GM12878 (cell line): ENCODE results near the gene NCBP2. TPM values are rescaled to one million over a fixed set of nuclear protein-coding genes. Genes with fewer than 3 reads are reported as not detected.

ENCODE experiments used
- ATAC-seq: fragments of 200-7000 bp; cut with Tn5 transposase; 3 replicates; pipeline ENCODE4 v1.9.1; 2020; ENCODE audit warnings: mild to moderate bottlenecking, moderate library complexity
- BruUV-seq: library from RNA; stranded (reverse); fragments of 400-500 nt; replicated peaks from 2 replicates; lab custom pipeline; 2021; lab: Mats Ljungman, UMichigan
- CTCF ChIA-PET: fragments of 300-600 bp; sonication (Branson Sonifier 250); formaldehyde crosslinking; extraction: SDS; loops from one replicate; lab custom pipeline; 2021; ENCODE audit warnings: inconsistent platforms; lab: Yijun Ruan, JAX
- POLR2A ChIA-PET: fragments of 350-600 bp; formaldehyde crosslinking; extraction: SDS; loops from one replicate; lab custom pipeline; 2021; ENCODE audit warnings: inconsistent platforms; lab: Charles Lee
- RAD21 ChIA-PET: fragments of 300-600 bp; sonication (Branson Sonifier 250); formaldehyde crosslinking; loops from one replicate; lab custom pipeline; 2023; ENCODE audit warnings: antibody characterized with exemption; ENCODE audit not compliant: unreplicated experiment; lab: Charles Lee
- SMC1A ChIA-PET: fragments of 300-600 bp; sonication (Branson Sonifier 250); formaldehyde crosslinking; loops from one replicate; lab custom pipeline; 2023; ENCODE audit not compliant: unreplicated experiment, uncharacterized antibody; lab: Charles Lee
- DNase-seq: peaks from one replicate; pipeline ENCODE4 v3.0.0-alpha.2; 2011; ENCODE audit warnings: low read depth, low spot score
- FAIRE-seq: peaks from 3 replicates; lab custom pipeline; 2011; peaks lifted over from hg19 to GRCh38; lab: Jason Lieb, UNC
- H2AFZ ChIP-seq: 2 replicates; pipeline ENCODE4 v1.6.0; 2011; ENCODE audit warnings: low read depth, low read length, control low read depth; ENCODE audit not compliant: control insufficient read depth
- H3K27ac ChIP-seq: 2 replicates; pipeline ENCODE4 v1.5.1; 2011; ENCODE audit warnings: control low read depth; ENCODE audit not compliant: control insufficient read depth, insufficient read depth
- H3K27me3 ChIP-seq, 2 experiments: replicated peaks in 1 of 2; 2 replicates each; pipeline versions ENCODE4 v1.6.0 to v1.6.1; 2011; ENCODE audit warnings: low read length in 1 of 2; ENCODE audit not compliant: control insufficient read depth in 2 of 2, insufficient read depth in 2 of 2
- H3K36me3 ChIP-seq, 2 experiments: 2 replicates each; pipeline ENCODE4 v1.5.1; 2011; ENCODE audit warnings: low read length in 1 of 2; ENCODE audit not compliant: control insufficient read depth in 2 of 2, insufficient read depth in 2 of 2
- H3K4me1 ChIP-seq: 2 replicates; pipeline ENCODE4 v1.6.1; 2011; ENCODE audit warnings: mild to moderate bottlenecking, low read length, moderate library complexity, mixed read lengths; ENCODE audit not compliant: control insufficient read depth, insufficient read depth
- H3K4me2 ChIP-seq: 2 replicates; pipeline ENCODE4 v1.6.0; 2011; ENCODE audit warnings: control low read depth; ENCODE audit not compliant: control insufficient read depth, insufficient read depth
- H3K4me3 ChIP-seq: fragments of 200-600 bp; sonication (generic); 2 replicates; pipeline ENCODE4 v1.5.1; 2016
- H3K79me2 ChIP-seq: 2 replicates; pipeline ENCODE4 v1.6.0; 2011; ENCODE audit warnings: low read length; ENCODE audit not compliant: control insufficient read depth, insufficient read depth
- H3K9ac ChIP-seq: 2 replicates; pipeline ENCODE4 v1.8.0; 2011; ENCODE audit warnings: low read length, control low read depth, mixed read lengths; ENCODE audit not compliant: control insufficient read depth, insufficient read depth
- H3K9me3 ChIP-seq: replicated peaks from 3 replicates; pipeline ENCODE4 v1.5.1; 2011; ENCODE audit warnings: mild to moderate bottlenecking, low read length; ENCODE audit not compliant: control insufficient read depth, insufficient read depth
- H4K20me1 ChIP-seq: 2 replicates; pipeline ENCODE4 v1.6.0; 2011; ENCODE audit not compliant: control insufficient read depth, insufficient read depth
- CBX5 ChIP-seq: sonication (generic); IDR thresholded peaks from 2 replicates; pipeline ENCODE4 v1.6.1; 2016; ENCODE audit warnings: low read depth, moderate library complexity, mild to moderate bottlenecking, inconsistent platforms
- CREB1 ChIP-seq: IDR thresholded peaks from 2 replicates; pipeline ENCODE4 v1.6.1; 2012; ENCODE audit warnings: low read depth, mild to moderate bottlenecking, inconsistent platforms
- FOS ChIP-seq: IDR thresholded peaks from 3 replicates; pipeline ENCODE4 v1.6.1; 2011; ENCODE audit warnings: borderline replicate concordance; ENCODE audit not compliant: insufficient read length; ENCODE audit errors: extremely low read depth
- NR2C1 ChIP-seq: fragments of 450-650 bp; IDR thresholded peaks from 2 replicates; pipeline ENCODE4 v1.6.1; 2017; ENCODE audit warnings: antibody characterized with exemption, mild to moderate bottlenecking, moderate library complexity
- POLR2A ChIP-seq: IDR thresholded peaks from 2 replicates; pipeline ENCODE4 v1.6.1; 2011; ENCODE audit warnings: low read depth, mild to moderate bottlenecking, low read length
- POLR2AphosphoS5 ChIP-seq: IDR thresholded peaks from 2 replicates; pipeline ENCODE4 v1.6.1; 2011; ENCODE audit warnings: mild to moderate bottlenecking, low read length, inconsistent platforms
- PRDM15 ChIP-seq: fragments of 450-650 bp; formaldehyde crosslinking; IDR thresholded peaks from 2 replicates; pipeline ENCODE4 v1.4.0; 2020; ENCODE audit warnings: mild to moderate bottlenecking, moderate library complexity
- RELA ChIP-seq: fragments of 450-650 bp; IDR thresholded peaks from 2 replicates; pipeline ENCODE4 v1.8.0; 2014; ENCODE audit warnings: borderline replicate concordance; ENCODE audit not compliant: partially characterized antibody
- SIN3A ChIP-seq: IDR thresholded peaks from 2 replicates; pipeline ENCODE4 v1.6.1; 2012; ENCODE audit warnings: low read depth, low read length, improper control_type of control experiment
- SIX5 ChIP-seq: IDR thresholded peaks from 2 replicates; pipeline ENCODE4 v1.6.1; 2011; ENCODE audit warnings: mild to moderate bottlenecking, low read depth, low read length, moderate library complexity; ENCODE audit not compliant: severe bottlenecking
- WGBS: methylation state at CpG from one replicate; pipeline ENCODE4 v1.1.6; 2016; ENCODE audit warnings: low lambda C conversion rate; ENCODE audit not compliant: insufficient replicate concordance, insufficient coverage; ENCODE audit errors: missing lambda C conversion rate; 5-methylcytosine and 5-hydroxymethylcytosine counted together
- in situ Hi-C: fragments of 300-500 bp; cut with MboI; formaldehyde crosslinking; loops from 9 replicates; pipeline ENCODE4 v1.14.3; 2018; ENCODE audit warnings: mixed read lengths
- intact Hi-C: fragments of 100-400 bp; cut with micrococcal nuclease; formaldehyde crosslinking; loops from one replicate; pipeline ENCODE4 v1.14.2; 2022; ENCODE audit not compliant: unreplicated experiment
- polyA plus RNA-seq, 11 experiments: library from polyadenylated mRNA; depleted of rRNA in 4 of 11; unstranded in 6 of 11; stranded (reverse) in 5 of 11; fragments of >200 nt; fragmentation: Nextera tagmentation in 4 of 11; fragmentation: Illumina TruSeq in 1 of 11; extraction: Ambion mirVana in 4 of 11; extraction: Trizol in 1 of 11; gene quantifications; 1 replicate in 1 of 11; 2 replicates in 10 of 11; pipeline versions ENCODE4 v1.2.1 to v1.2.3, GENCODE V29; 2011 to 2016; ENCODE audit warnings: inconsistent platforms in 2 of 11, missing spikeins in 2 of 11, low read depth in 1 of 11
- total RNA-seq, 4 experiments: library from RNA; depleted of rRNA in 3 of 4; stranded (reverse); fragments of >200 nt in 3 of 4; fragmentation: Illumina TruSeq in 1 of 4; extraction: Trizol in 1 of 4; gene quantifications; 2 replicates each; pipeline versions ENCODE4 v1.2.1 to v1.2.3, GENCODE V29; 2013 to 2021

Gene NCBP2
- total and polyA plus RNA-seq, 10 of the 15 experiments (the other 5 are each of a cell fraction or from before 2014, with no cell fraction given), result 59.6 to 136 (median 96.4) TPM

GRCh38 chr3:196902296-196902695 is 40.0 kb downstream of the NCBP2 start:
- Histone ChIP-seq H3K4me2 (no peak overlapping the region), H2AFZ (no peak overlapping the region), H3K4me3 (no peak overlapping the region), H4K20me1 (no peaks in the 10 kb centered on the region), H3K27ac (no peak overlapping the region), H3K9ac (no peak overlapping the region), H3K79me2 (peaks cover 4% of the 10 kb centered on the region), H3K4me1 (no peaks in the 10 kb centered on the region), H3K36me3 (peaks cover 6 to 13% of the 10 kb centered on the region in 2 experiments; a peak in 3 of 4 replicates), H3K9me3 (no peaks in the 10 kb centered on the region), H3K27me3 (no peaks in the 10 kb centered on the region)
- WGBS, result 100% methylated on average over 1 of the region's 1 CpG
- ATAC-seq (no peak), DNase-seq (no peak), FAIRE-seq (no peak)
- ChIA-PET RAD21 (interaction anchor here (1.3 kb wide), 1 partner anchor 40 kb away, joined by 3 read pairs; the partner anchor contains the start of gene NCBP2), SMC1A (no interaction called here), POLR2A (no interaction called here), CTCF (interaction anchor here (1.3 kb wide), 1 partner anchor 65 kb away, joined by 3 read pairs; no protein-coding TSS in a partner anchor)
- in situ Hi-C loops, result no loop called here
- TF ChIP-seq NR2C1 (no peak), RELA (no peak), FOS (no peak), CBX5 (no peak), PRDM15 (CRISPR knock-in tag) (no peak), POLR2A (no peak), POLR2AphosphoS5 (no peak), SIN3A (no peak), SIX5 (no peak), CREB1 (no peak)
- BruUV-seq, result no TSS peak
- intact Hi-C loops, result no loop called here
